Measurements from ENCODE around the gene U2AF2. TPM values are rescaled to one million over a fixed set of nuclear protein-coding genes. Genes with fewer than 3 reads are reported as not detected.

U2AF2 gene
- polyA plus RNA-seq, 1 donor from 2014 or later: 129 TPM

DNA sequence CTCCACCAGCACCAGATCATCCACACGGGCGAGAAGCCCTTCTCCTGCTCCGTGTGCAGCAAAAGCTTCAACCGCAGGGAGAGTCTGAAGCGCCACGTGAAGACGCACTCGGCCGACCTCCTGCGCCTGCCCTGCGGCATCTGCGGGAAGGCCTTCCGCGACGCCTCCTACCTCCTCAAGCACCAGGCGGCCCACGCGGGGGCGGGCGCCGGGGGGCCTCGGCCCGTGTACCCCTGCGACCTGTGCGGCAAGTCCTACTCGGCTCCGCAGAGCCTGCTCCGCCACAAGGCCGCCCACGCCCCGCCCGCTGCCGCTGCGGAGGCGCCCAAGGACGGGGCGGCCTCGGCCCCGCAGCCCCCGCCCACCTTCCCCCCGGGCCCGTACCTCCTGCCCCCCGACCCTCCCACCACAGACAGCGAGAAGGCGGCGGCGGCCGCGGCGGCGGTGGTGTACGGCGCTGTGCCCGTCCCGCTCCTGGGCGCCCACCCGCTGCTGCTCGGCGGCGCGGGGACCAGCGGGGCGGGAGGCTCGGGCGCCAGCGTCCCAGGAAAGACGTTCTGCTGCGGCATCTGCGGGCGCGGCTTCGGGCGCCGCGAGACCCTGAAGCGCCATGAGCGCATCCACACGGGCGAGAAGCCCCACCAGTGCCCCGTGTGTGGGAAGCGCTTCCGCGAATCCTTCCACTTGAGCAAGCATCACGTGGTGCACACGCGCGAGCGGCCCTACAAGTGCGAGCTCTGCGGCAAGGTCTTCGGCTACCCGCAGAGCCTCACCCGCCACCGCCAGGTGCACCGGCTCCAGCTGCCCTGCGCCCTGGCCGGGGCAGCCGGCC is 39.9 kb upstream of the U2AF2 start:
- Histone ChIP-seq H3K9ac (ENCODE audit: low read length) (no peak overlapping the region), H3K4me3 (ENCODE audit: low read length) (no peak overlapping the region), H3K27me3 (ENCODE audit: insufficient read depth, low read depth, low read length) (no peaks in the 10 kb centered on the region), H3F3A (ENCODE audit: insufficient read depth, low read length, poor library complexity, severe bottlenecking) (no peaks in the 10 kb centered on the region), H3K79me2 (replicated peaks; ENCODE audit: insufficient read depth, low read length) (no peaks in the 10 kb centered on the region), H3K4me2 (ENCODE audit: low read length) (no peak overlapping the region), H3K9me3 (ENCODE audit: low read length) (no peaks in the 10 kb centered on the region), H3K27ac (ENCODE audit: low read length) (no peak overlapping the region), H4K20me1 (ENCODE audit: insufficient read depth) (no peaks in the 10 kb centered on the region), H2AFZ (ENCODE audit: low read depth, low read length) (no peak overlapping the region), H3K9me2 (ENCODE audit: insufficient read depth, low read length) (no peaks in the 10 kb centered on the region), H3K36me3 (ENCODE audit: insufficient read depth, low read length) (peaks cover under 1% of the 10 kb centered on the region)
- TF ChIP-seq RAD21 (conservative IDR thresholded peaks at IDR 0.05): no peak
- TF ChIP-seq, protein P1, sequence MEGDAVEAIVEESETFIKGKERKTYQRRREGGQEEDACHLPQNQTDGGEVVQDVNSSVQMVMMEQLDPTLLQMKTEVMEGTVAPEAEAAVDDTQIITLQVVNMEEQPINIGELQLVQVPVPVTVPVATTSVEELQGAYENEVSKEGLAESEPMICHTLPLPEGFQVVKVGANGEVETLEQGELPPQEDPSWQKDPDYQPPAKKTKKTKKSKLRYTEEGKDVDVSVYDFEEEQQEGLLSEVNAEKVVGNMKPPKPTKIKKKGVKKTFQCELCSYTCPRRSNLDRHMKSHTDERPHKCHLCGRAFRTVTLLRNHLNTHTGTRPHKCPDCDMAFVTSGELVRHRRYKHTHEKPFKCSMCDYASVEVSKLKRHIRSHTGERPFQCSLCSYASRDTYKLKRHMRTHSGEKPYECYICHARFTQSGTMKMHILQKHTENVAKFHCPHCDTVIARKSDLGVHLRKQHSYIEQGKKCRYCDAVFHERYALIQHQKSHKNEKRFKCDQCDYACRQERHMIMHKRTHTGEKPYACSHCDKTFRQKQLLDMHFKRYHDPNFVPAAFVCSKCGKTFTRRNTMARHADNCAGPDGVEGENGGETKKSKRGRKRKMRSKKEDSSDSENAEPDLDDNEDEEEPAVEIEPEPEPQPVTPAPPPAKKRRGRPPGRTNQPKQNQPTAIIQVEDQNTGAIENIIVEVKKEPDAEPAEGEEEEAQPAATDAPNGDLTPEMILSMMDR (IDR thresholded peaks at IDR 0.05; ENCODE audit: poor library complexity, severe bottlenecking): no peak
- no peak for TF ChIP-seq TAF1 (IDR thresholded peaks at IDR 0.05; ENCODE audit: low read depth)
- TF ChIP-seq EZH2 (IDR thresholded peaks at IDR 0.05; ENCODE audit: borderline replicate concordance, insufficient read depth, low read length, poor library complexity, severe bottlenecking): no peak
- TF ChIP-seq POLR2AphosphoS5 (IDR thresholded peaks at IDR 0.05): no peak
- TF ChIP-seq EP300 (conservative IDR thresholded peaks at IDR 0.05; ENCODE audit: poor library complexity, severe bottlenecking): no peak
- TF ChIP-seq, protein P2, sequence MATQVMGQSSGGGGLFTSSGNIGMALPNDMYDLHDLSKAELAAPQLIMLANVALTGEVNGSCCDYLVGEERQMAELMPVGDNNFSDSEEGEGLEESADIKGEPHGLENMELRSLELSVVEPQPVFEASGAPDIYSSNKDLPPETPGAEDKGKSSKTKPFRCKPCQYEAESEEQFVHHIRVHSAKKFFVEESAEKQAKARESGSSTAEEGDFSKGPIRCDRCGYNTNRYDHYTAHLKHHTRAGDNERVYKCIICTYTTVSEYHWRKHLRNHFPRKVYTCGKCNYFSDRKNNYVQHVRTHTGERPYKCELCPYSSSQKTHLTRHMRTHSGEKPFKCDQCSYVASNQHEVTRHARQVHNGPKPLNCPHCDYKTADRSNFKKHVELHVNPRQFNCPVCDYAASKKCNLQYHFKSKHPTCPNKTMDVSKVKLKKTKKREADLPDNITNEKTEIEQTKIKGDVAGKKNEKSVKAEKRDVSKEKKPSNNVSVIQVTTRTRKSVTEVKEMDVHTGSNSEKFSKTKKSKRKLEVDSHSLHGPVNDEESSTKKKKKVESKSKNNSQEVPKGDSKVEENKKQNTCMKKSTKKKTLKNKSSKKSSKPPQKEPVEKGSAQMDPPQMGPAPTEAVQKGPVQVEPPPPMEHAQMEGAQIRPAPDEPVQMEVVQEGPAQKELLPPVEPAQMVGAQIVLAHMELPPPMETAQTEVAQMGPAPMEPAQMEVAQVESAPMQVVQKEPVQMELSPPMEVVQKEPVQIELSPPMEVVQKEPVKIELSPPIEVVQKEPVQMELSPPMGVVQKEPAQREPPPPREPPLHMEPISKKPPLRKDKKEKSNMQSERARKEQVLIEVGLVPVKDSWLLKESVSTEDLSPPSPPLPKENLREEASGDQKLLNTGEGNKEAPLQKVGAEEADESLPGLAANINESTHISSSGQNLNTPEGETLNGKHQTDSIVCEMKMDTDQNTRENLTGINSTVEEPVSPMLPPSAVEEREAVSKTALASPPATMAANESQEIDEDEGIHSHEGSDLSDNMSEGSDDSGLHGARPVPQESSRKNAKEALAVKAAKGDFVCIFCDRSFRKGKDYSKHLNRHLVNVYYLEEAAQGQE (IDR thresholded peaks at IDR 0.05; ENCODE audit: borderline replicate concordance): no peak

DNA sequence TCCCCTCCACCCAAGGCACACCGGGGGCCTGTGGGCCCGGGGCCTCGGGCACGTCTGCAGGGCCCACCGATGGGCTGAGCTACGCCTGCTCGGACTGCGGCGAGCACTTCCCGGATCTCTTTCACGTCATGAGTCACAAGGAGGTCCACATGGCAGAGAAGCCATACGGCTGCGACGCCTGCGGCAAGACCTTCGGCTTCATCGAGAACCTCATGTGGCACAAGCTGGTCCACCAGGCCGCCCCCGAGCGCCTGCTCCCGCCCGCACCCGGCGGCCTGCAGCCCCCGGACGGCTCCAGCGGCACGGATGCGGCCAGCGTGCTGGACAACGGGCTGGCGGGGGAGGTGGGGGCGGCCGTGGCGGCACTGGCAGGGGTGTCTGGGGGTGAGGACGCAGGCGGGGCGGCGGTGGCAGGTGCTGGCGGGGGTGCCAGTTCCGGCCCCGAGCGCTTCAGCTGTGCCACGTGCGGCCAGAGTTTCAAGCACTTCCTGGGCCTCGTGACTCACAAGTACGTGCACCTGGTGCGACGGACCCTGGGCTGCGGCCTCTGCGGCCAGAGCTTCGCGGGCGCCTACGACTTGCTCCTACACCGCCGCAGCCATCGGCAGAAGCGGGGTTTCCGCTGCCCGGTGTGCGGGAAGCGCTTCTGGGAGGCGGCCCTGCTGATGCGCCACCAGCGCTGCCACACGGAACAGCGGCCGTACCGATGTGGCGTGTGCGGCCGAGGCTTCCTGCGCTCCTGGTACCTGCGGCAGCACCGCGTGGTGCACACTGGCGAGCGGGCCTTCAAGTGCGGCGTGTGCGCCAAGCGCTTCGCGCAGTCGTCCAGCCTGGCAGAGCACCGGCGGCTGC is 39.1 kb upstream of the U2AF2 start:
- no peak overlapping the region for H3K27ac ChIP-seq (ENCODE audit: low read length)
- no peaks in the 10 kb centered on the region for H3K27me3 ChIP-seq (ENCODE audit: insufficient read depth, low read depth, low read length)
- no peak overlapping the region for H3K9ac ChIP-seq (ENCODE audit: low read length)
- no peaks in the 10 kb centered on the region for H3K36me3 ChIP-seq (ENCODE audit: insufficient read depth, low read length)
- H4K20me1 ChIP-seq (ENCODE audit: insufficient read depth): no peaks in the 10 kb centered on the region
- H3K4me3 ChIP-seq (ENCODE audit: low read length): no peak overlapping the region
- H3K79me2 ChIP-seq (replicated peaks; ENCODE audit: insufficient read depth, low read length): no peaks in the 10 kb centered on the region
- no peak overlapping the region for H2AFZ ChIP-seq (ENCODE audit: low read depth, low read length)
- no peak overlapping the region for H3K4me2 ChIP-seq (ENCODE audit: low read length)
- H3F3A ChIP-seq (ENCODE audit: insufficient read depth, low read length, poor library complexity, severe bottlenecking): no peaks in the 10 kb centered on the region
- H3K9me2 ChIP-seq (ENCODE audit: insufficient read depth, low read length): no peaks in the 10 kb centered on the region
- TF ChIP-seq SMC3 (conservative IDR thresholded peaks at IDR 0.05; ENCODE audit: poor library complexity) (no peak), POLR2AphosphoS5 (IDR thresholded peaks at IDR 0.05) (no peak), MXI1 (conservative IDR thresholded peaks at IDR 0.05; ENCODE audit: poor library complexity, severe bottlenecking) (no peak), EZH2 (IDR thresholded peaks at IDR 0.05; ENCODE audit: borderline replicate concordance, insufficient read depth, low read length, poor library complexity, severe bottlenecking) (no peak), EP300 (conservative IDR thresholded peaks at IDR 0.05; ENCODE audit: poor library complexity, severe bottlenecking) (no peak), TAF1 (IDR thresholded peaks at IDR 0.05; ENCODE audit: low read depth) (no peak), RAD21 (conservative IDR thresholded peaks at IDR 0.05) (no peak)
- TF ChIP-seq, protein P1 (IDR thresholded peaks at IDR 0.05; ENCODE audit: poor library complexity, severe bottlenecking): no peak
- TF ChIP-seq, protein P2 (IDR thresholded peaks at IDR 0.05; ENCODE audit: borderline replicate concordance): no peak
- no peaks in the 10 kb centered on the region for H3K9me3 ChIP-seq (ENCODE audit: low read length)

All from neural cell (in vitro differentiated cells).